Embryonic facial prominence (tissue), 1 donor: Measurements from ENCODE around the gene KXD1.

Source experiments
- DNase-seq: peaks from one replicate; pipeline ENCODE4 v3.0.0-alpha.2; 2016; ENCODE audit errors: extremely low spot score

The KXD1 gene

GRCh38 chr19:18601875-18602274 is 44.2 kb downstream of the KXD1 start:
- DNase-seq, result no peak

- DNase-seq, result no peak
Observed at GRCh38 chr19:18603255-18603957, 45.7 kb downstream of the KXD1 start.

GRCh38 chr19:18603958-18604819 is 46.5 kb downstream of the KXD1 start:
- DNase-seq, result no peak

- no peak for DNase-seq
Observed at GRCh38 chr19:18604820-18605159, 47.1 kb downstream of the KXD1 start.

- DNase-seq, result no peak
Observed at GRCh38 chr19:18605196-18605545, 47.5 kb downstream of the KXD1 start.

GRCh38 chr19:18605546-18606280 is 48.0 kb downstream of the KXD1 start:
- no peak for DNase-seq

- no peak for DNase-seq
Observed at GRCh38 chr19:18606281-18607225, 48.9 kb downstream of the KXD1 start, which contains the start of gene CRLF1. Gene CRLF1 (minus strand): TSS chr19:18606799. CDS start chr19:18606656, 143 bp downstream.

- DNase-seq, result no peak
Observed at GRCh38 chr19:18607226-18608101, 49.8 kb downstream of the KXD1 start.

- no peak for DNase-seq
Observed at GRCh38 chr19:18608102-18608804, 50.6 kb downstream of the KXD1 start.

GRCh38 chr19:18608805-18609716 is 51.4 kb downstream of the KXD1 start:
- no peak for DNase-seq

GRCh38 chr19:18609717-18610051 is 52.0 kb downstream of the KXD1 start:
- DNase-seq, result no peak

GRCh38 chr19:18610245-18610555 is 52.5 kb downstream of the KXD1 start:
- no peak for DNase-seq

- DNase-seq, result no peak
Observed at GRCh38 chr19:18610556-18611326, 53.1 kb downstream of the KXD1 start.

- no peak for DNase-seq
Observed at GRCh38 chr19:18611327-18612050, 53.8 kb downstream of the KXD1 start.

- no peak for DNase-seq
Observed at GRCh38 chr19:18612051-18612771, 54.5 kb downstream of the KXD1 start.

- no peak for DNase-seq
Observed at GRCh38 chr19:18612772-18613588, 55.3 kb downstream of the KXD1 start, which contains the start of gene TMEM59L. Gene TMEM59L (plus strand): TSS chr19:18612870. CDS start chr19:18612959, 89 bp downstream.
